Measurements from ENCODE around the gene DIS3L2. TPM values are rescaled to one million over a fixed set of nuclear protein-coding genes. Genes with fewer than 3 reads are reported as not detected.
"Not testable (repeated sequence)": the region's sequence is repeated elsewhere in the genome, so short reads cannot be mapped to it uniquely, and the experiment has no call there.

DIS3L2 gene
- total RNA-seq, 1 donor from 2014 or later, result 32.2 TPM

GRCh38 chr2:232147440-232148077, 186.0 kb downstream of the DIS3L2 start:
- Histone ChIP-seq H3K36me3 (no peaks in the 10 kb centered on the region), H3K4me1 (no peaks in the 10 kb centered on the region), H3K27me3 (no peaks in the 10 kb centered on the region), H3K9me3 (no peaks in the 10 kb centered on the region), H3K27ac (no peak overlapping the region), H3K4me3 (no peak overlapping the region)
- TF ChIP-seq POLR2A (IDR thresholded peaks at IDR 0.05) (no peak), CTCF (IDR thresholded peaks at IDR 0.05) (no peak), POLR2AphosphoS5 (IDR thresholded peaks at IDR 0.05; ENCODE audit: insufficient read depth in 1 of 2, low read depth in 1 of 2) (no peak)
- intact Hi-C loops (cut with DNase I), result no loop called here
- DNase-seq (ENCODE audit: extremely low spot score in 2 of 2), result no peak

GRCh38 chr2:232162187-232162586, 200.7 kb downstream of the DIS3L2 start:
- Histone ChIP-seq H3K27ac (no peak overlapping the region), H3K4me3 (no peak overlapping the region), H3K4me1 (no peaks in the 10 kb centered on the region), H3K9me3 (no peaks in the 10 kb centered on the region), H3K36me3 (peaks cover 0 to 19% of the 10 kb centered on the region in 2 donors), H3K27me3 (no peaks in the 10 kb centered on the region)
- DNase-seq (ENCODE audit: extremely low spot score in 2 of 2), result no peak
- intact Hi-C loops (cut with DNase I), result no loop called here
- TF ChIP-seq CTCF (IDR thresholded peaks at IDR 0.05), result no peak
- TF ChIP-seq POLR2A (IDR thresholded peaks at IDR 0.05), result no peak
- no peak for TF ChIP-seq POLR2AphosphoS5 (IDR thresholded peaks at IDR 0.05; ENCODE audit: insufficient read depth in 1 of 2, low read depth in 1 of 2)

GRCh38 chr2:232170396-232170795, 208.9 kb downstream of the DIS3L2 start:
- Histone ChIP-seq H3K9me3 (no peaks in the 10 kb centered on the region), H3K4me3 (no peak overlapping the region), H3K4me1 (peaks cover 18% of the 10 kb centered on the region), H3K27ac (no peak overlapping the region), H3K36me3 (peaks cover 0 to 7% of the 10 kb centered on the region in 2 donors), H3K27me3 (no peaks in the 10 kb centered on the region)
- no peak for DNase-seq (ENCODE audit: extremely low spot score in 2 of 2)
- no peak for TF ChIP-seq POLR2AphosphoS5 (IDR thresholded peaks at IDR 0.05; ENCODE audit: insufficient read depth in 1 of 2, low read depth in 1 of 2)
- TF ChIP-seq CTCF (IDR thresholded peaks at IDR 0.05), result no peak
- TF ChIP-seq POLR2A (IDR thresholded peaks at IDR 0.05), result no peak
- intact Hi-C loops (cut with DNase I), result no loop called here

- intact Hi-C loops (cut with DNase I), result no loop called here
- TF ChIP-seq CTCF (IDR thresholded peaks at IDR 0.05) (no peak), POLR2AphosphoS5 (IDR thresholded peaks at IDR 0.05; ENCODE audit: insufficient read depth in 1 of 2, low read depth in 1 of 2) (no peak), POLR2A (IDR thresholded peaks at IDR 0.05) (no peak)
- Histone ChIP-seq H3K36me3 (no peaks in the 10 kb centered on the region), H3K4me1 (peaks cover 15% of the 10 kb centered on the region), H3K27me3 (no peaks in the 10 kb centered on the region), H3K4me3 (no peak overlapping the region), H3K27ac (no peak overlapping the region), H3K9me3 (no peaks in the 10 kb centered on the region)
- no peak for DNase-seq (ENCODE audit: extremely low spot score in 2 of 2)
Measured at GRCh38 chr2:232174662-232175061, 213.1 kb downstream of the DIS3L2 start.

GRCh38 chr2:232176587-232176986, 215.1 kb downstream of the DIS3L2 start:
- H3K4me1 ChIP-seq; DNase-seq (ENCODE audit: extremely low spot score in 2 of 2); H3K4me3 ChIP-seq; H3K27ac ChIP-seq; H3K9me3 ChIP-seq; intact Hi-C loops (cut with DNase I); H3K36me3 ChIP-seq; H3K27me3 ChIP-seq: not testable (repeated sequence)
